ENCODE results near the gene SBF2.

GRCh38 chr11:9787260-9787659 is 506.8 kb downstream of the SBF2 start:
- TF ChIP-seq SPI1 (IDR thresholded peaks at IDR 0.05; ENCODE audit: low read depth, low read length) = no peak
- TF ChIP-seq TAF1 (IDR thresholded peaks at IDR 0.05; ENCODE audit: low read depth, low read length) = no peak
- no peak for TF ChIP-seq POLR2AphosphoS5 (IDR thresholded peaks at IDR 0.05; ENCODE audit: low read depth, low read length)
